GM21423 (cell line): ENCODE measurements around the gene TAF6.

Experiments used
- ATAC-seq: cut with Tn5 transposase; IDR thresholded peaks from one replicate; pipeline ENCODE4 v1.9.1; 2021; ENCODE audit warnings: mild to moderate bottlenecking, moderate library complexity; ENCODE audit not compliant: unreplicated experiment

Gene TAF6

GRCh38 chr7:100124301-100125230, 5.4 kb upstream of the TAF6 start:
- ATAC-seq, result no peak

DNA sequence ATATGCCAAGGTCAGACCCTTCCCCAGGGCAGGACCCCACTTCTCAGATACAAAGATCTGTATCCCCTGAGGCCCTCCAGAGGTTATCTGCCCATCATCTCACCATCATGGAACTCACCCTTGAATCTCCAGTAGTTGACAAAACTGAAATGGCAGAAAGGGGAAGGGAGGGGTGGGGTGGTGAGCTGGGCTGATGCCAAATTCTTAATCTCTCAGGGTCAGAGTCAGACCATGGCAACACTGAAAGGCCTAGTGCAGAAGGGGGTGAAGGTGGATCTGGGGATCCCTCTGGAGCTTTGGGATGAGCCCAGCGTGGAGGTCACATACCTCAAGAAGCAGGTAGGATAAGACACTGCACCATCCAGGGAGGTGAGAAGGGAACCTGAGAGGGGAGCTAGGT, 3.4 kb upstream of the TAF6 start:
- no peak for ATAC-seq

DNA sequence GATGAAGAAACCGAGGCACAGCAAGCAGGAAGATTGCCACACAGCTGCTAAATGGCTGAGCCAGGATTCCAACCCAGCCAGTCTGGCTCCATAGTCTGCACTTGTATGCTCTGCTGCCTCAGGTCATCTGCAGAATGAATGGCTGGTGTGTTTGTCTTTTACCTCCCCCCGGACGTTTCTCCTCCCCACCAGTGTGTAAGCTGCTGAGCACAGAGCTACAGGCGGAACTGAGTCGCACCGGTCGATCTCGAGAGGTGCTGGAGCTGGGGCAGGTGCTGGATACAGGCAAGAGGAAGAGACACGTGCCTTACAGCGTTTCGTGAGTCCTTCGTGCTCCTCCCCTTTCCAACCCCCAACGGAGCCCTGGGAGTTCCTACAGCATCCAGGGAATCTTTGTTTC, 2.9 kb upstream of the TAF6 start:
- no peak for ATAC-seq

- no peak for ATAC-seq
Observed at GRCh38 chr7:100120733-100121036, 1.5 kb upstream of the TAF6 start.

DNA sequence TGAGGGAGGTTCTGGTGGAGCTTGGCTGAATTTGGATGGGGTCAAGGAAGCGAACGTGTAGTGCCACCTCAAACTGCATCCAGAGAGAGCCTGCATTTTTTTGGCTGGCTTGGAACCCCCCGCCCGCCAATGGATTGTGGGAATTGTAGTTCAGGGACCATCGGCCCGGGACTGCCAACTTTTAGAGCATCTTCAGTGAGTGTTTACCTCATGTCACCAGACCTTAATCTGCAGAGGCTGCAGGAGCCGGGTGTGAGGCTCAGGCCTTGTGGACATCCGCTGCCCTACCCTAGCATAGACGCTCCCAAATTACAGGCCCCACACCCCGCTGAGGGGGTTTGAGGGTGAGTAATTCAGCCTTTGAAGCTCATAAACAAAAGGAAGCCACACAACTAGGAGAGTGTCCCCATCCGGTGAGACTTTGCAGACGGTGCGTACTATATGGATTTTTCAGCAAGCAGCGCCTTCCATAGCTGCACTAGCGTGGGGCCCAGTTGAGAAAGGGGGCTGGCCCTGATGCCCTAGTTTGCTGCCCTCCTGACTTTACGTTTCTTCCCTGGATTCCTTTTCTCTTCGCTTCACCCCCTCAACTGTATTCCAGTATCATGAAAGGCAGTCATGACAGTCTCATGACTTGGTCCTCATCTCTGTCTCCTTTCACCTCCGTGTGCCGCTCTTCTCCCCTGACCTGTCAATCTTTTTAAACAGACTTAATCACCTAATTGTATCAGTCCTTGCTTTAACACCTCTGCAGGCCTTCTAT, 993 bp upstream of the TAF6 start:
- ATAC-seq, result peak; percentile 30

DNA sequence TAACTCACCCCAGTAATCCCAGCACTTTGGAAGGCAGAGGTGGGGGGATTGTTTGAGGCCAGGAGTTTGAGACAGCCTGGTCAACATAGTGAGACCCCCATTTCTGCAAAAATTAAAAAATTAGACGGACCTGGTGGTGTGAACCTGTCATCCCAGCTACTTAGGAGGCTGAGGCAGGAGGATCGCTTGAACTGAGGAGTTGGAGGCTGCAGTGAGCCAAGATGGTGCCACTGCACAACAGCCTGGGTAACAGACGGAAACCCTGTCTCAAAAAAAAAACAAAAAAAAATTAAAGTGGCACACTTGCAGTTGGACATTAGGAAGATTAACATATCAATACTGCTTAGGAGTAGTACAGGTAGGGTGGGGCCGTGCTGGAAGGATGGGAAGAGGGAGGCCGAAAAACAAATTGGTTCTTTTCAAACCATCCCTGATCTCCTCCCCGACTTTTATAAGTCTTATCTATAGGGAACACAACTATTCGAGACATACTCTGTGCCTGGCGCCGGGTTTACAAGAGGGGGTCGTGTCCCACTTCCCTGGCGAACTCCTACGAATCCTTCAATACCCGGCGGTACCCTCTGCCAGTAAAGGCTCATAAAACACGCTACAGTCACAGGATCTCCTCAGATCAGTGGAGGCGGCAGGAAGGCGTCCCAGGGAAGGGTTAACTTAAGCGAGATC, 628 bp downstream of the TAF6 start:
- no peak for ATAC-seq

DNA sequence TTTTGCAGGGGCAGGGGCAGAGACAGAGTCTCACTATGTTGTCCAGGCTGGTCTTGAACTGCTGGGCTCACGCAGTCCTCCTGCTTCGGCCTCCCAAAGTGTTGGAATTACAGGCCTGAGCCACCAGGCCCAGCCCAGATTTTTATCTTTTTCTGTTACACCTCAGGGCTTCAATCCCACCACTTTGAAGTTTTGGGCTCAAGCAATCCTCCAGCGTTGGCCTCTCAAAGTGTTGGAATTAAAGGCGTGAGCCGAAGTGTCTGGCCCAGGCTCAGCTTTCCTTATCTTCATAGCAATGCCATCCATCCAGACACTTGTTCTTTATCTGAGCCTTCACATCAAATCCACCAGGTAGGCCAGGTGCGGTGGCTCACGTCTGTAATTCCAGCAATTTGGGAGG, 4.1 kb downstream of the TAF6 start:
- ATAC-seq, result no peak

DNA sequence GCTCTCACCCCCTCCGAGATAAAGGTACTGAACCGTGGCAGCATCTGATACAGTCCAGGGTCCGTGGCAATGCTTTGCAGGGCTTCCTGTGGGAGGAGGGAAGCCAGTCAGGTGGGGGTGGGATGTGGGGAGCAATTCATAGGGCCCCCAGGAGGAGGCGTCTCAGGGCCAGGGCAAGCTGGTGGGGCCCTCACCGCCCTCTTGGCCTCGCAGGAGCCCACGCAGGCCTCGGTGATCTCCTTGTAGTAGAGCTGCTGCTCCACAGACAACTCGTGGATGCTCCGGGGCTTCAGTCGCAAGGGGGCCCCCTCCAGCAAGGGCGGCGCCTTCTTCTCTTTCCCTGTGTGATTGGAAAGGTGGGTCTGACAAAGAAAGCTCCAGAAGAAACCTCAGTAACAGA, 7.2 kb downstream of the TAF6 start:
- ATAC-seq, result no peak

DNA sequence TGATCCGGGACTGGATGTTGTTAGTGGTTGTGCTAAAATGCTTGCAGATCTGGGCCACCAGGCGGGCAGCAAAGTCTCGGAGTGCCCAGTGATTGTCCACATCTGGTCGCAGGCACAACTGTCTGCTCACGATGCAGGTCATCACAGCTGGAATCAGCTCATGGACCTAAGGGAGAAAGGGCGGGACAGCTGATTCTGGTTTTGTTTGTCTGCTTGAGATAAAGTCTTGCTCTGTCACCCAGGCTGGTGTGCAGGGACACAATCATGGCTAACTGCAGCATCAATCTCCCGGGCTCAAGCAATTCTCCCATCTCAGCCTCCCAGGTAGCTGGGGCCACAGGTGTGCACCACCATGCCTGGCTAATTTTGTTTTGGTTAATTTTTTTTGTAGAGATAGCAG, 8.0 kb downstream of the TAF6 start:
- ATAC-seq, result no peak

DNA sequence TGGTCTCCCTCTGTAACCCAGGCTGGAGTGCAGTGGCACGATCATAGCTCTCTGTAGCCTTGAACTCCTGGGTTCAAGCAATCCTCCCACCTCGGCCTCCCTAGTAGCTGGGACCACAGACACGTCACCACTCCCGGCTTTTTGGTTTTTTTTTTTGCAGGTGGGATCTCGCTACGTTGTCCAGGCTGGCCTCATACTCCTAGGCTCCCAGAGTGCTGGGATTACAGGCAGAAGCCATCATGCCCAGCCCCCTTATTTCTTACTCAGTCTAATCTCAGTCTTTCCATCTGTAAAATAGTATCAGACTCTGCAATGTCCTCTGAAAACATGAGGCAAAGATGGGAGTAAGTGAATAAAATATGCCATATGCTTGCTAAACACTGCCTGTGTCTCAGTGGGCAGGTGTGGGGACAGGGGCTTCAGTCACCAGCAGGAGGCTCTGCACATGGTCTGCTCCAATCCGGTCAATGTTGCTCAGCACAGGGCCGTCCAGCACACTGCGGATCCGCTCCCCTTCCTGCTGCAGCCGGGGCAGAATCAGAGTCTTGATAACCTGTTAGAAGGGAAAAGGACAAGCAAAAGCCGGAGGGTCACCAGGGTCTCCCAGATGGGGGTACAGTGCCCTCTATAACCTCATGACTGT, 9.5 kb downstream of the TAF6 start:
- no peak for ATAC-seq

- no peak for ATAC-seq
Observed at GRCh38 chr7:100107890-100108289, 11.3 kb downstream of the TAF6 start.

DNA sequence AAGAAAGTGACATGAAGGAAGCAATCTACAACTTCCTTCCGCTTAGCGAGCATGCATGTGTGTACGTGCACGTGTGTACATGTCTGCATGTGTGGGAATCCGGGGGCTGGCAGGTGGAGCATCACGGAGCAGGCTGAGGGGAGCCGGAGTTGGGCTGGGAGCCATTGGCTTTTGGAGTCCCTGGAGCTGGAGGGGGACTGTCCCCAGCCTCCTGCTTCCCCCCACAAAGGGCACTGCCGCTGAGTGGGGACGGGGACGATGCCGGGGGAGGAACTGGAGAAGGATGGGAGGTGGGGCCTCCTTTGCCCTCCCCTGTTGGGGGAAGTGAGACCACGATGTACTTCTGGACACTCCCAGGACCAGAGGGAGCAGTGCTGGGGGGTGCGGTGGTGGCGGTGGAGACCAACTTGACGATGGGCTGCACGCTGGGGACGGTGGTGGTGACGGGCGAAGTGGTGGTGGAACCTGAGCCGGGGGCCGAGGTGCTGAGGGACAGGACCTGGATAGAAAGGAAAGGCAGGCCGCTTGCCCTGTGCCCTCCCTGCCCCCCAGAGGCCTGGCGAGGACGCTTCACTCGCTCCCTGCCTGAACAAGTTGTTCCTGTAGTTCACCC, 11.9 kb downstream of the TAF6 start:
- ATAC-seq, result no peak

- ATAC-seq, result no peak
Observed at GRCh38 chr7:100106633-100107032, 12.5 kb downstream of the TAF6 start.

GRCh38 chr7:100105534-100105933, 13.6 kb downstream of the TAF6 start:
- ATAC-seq, result no peak

- no peak for ATAC-seq
Observed at GRCh38 chr7:100102950-100103840, 16.0 kb downstream of the TAF6 start.

DNA sequence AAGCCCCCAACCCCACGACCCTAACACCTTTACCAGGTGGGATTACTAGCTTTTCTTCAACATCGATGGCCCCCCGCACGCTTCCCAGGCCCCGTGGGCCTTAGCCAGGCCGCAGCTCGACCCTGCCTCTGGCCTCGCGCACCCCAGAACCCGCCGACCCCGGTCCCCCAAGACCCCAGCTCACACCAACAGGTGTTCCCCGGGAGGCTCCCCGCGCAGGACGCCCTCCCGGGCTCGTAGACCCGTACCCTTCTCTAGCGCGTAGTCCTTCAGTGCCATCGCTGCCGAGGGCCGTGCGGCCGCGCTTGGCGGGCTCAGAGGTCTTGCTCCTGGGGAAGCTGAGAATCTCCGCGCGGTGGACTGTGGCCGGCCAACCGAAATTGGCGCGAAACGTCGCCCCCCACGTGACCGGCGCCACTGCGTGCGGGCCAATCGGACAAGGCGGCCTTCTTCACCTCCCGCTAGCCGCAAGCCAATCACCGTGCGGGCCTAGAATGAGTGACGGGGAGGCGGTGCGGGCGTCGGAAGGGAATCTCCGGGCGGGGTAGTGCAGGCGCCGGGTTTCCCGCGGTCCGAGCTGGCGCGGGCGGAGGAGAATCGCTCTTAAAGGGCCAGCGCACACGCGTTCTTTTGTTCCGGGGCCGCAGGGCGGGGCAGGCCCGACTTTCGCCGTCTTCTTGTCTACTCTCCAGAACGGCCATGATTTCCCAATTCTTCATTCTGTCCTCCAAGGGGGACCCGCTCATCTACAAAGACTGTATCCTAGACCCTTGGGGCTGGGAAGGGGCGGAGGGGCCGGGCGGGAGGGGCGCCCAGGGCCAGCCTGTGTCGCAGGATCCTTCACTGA, 17.9 kb downstream of the TAF6 start, which contains the start of the genes AP4M1 and MCM7:
Gene AP4M1 (plus strand): TSS at position 628 of the 847 bp plus-strand sequence. CDS start 72 bp downstream, at position 700.
Gene MCM7 (minus strand): TSS at position 382 of the 847 bp plus-strand sequence. CDS start 103 bp downstream, at position 279.
- ATAC-seq, result peak; percentile 81

DNA sequence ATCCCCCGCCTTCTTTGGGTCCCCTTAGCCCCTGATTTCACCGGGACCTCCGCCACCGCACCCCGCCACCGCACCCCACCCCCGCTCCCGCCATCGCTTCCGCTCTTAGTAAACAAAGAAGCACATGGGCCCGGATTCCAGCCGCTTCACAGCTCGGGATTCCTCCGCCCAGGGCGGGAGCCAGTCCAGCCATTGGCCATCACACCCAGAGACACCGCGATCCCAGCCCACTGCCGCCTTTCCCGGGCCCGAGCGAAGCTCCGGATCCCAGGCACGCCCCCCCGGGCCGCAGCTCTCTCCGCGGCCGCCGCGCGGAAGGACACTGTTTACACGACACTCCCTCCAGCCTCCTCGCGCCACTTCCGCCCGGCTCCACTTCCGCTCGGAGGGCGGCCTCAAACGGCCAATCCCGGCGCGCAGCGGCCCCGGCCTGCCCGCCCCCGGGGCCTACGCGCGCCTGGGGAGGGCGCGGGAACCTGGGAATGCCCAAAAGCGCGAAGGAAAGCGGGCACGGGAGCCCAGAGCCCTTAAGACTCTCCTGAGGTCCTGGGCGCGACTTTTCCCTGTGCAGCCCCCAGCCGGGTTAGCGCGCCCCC, 18.6 kb downstream of the TAF6 start:
- ATAC-seq, result peak; percentile 60

DNA sequence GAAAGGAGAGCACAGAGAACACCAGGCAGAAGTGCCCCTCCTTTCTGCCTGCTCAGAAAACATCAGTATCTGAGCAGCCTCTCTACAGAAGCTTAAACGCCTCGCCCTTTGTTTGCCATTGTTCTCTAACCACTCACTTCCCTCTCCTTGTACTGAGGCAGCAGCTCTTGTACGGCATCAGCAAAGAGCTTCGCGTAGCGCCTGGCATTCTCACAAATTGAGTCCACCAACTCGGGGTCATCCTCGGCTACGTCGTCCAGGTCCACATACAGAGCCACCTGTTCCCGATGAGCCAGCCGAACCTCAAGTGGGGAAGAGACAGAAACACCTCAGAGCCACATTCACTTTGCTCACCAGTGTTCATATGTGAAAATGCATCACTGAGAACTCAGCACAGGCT, 19.7 kb downstream of the TAF6 start:
- ATAC-seq, result no peak
